ENCODE results near the gene OGFOD2.

OGFOD2 gene

DNA sequence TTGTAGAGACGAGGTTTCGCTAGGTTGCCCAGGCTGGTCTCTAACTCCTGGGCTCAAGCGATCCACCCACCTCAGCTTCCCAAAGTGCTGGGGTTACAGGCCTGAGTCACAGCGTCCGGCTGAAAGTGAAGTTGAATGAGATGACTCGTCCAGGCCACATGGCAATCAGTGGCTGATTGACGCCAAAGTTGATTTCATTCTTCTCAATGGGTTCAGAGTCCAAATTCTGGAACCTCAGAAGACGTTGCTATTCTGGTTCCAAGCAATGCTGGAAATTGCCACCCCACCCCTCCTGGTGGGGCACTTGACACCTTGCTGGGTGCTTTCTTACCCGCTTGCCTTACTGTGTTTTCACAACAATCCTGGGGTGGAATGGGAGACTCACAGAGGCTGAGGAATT is 23.6 kb upstream of the OGFOD2 start:
- FAIRE-seq (no peak), DNase-seq (ENCODE audit: low spot score) (no peak)

- FAIRE-seq (peak; percentile 30), DNase-seq (ENCODE audit: low spot score) (peak; percentile 76)
Measured at GRCh38 chr12:122951979-122952892, 22.8 kb upstream of the OGFOD2 start.

DNA sequence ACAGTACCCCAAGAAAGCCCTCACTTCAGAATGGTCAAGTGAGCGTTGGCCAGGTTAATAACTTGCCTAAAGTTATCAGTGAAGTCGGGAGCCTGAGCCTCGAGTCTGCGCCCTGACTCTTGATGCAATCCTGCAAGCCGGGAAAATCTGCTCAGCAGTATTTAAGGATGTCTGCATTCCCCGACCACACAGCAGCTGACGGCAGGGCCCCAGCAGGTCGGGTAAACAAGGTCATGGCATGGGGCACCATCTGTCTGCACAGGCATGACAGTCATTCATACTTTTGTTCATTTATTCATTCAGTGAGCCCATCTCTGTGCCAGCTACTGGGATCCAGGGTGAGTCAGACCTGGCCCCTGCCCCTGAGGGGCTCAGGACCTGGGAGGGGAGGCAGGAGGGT is 19.9 kb upstream of the OGFOD2 start:
- FAIRE-seq: no peak
- DNase-seq (ENCODE audit: low spot score): peak; percentile 17

GRCh38 chr12:122956035-122956434 is 19.0 kb upstream of the OGFOD2 start:
- DNase-seq (ENCODE audit: low spot score) (no peak), FAIRE-seq (no peak)

DNA sequence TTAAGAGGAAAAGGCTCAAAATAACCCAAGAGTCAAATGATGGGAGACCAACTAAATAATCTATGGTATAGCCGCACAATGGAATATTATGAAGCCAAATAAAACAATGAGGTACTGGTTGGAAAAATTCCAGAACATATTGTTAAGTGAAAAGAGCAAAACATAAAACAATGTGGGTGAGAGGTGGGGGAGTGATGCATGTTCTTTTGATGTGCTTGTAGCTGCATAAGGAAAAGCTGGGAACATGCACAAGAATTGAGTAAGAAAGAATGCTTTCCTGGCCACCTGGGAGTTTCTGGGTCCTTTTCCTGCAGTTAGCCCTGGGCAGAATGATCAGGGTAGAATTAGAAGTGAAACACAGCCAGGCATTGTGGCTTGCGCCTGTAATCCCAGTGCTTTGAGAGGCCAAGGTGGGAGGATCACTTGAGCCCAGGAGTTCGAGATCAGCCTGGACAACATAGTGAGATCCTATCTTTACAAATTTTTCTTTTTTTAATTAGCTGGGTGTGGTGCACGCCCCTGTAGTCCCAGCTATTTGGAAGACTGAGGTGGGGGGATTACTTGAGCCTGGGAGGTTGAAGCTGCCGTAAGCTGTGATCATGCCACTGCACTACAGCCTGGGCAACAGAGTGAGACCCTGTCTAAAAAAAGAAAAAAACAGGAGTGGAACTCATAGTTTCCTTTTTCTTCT is 16.7 kb upstream of the OGFOD2 start:
- DNase-seq (ENCODE audit: low spot score) (peak; percentile 52), FAIRE-seq (no peak)

DNA sequence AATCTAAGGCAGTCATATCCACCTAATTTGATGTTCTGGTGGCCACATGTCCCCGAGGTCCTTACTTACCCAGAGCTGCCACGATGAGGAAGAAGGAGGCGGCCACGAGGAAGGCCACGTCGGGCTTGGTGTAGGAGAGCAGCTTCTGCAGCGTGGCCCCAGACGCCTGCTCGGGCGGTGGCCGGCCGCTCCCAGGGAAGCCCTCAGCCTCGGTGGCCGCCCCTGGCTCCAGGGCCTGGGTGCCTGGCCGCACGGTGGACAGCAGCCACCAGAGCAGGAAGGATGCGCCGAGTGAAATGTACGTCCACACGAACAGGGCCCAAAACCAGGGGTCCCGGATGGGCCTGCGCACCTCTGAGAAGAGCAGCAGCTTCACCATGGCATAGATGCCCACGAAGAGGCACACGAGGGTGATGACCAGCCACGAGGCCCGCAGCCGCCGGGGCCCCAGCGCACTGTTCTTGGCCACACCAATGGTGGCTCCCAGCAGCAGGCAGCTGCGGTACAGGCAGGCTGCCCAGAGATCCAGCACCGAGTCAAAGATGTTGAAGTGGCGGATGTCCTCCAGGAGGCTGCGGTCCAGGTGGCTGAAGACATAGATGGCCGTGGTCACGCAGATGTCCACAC is 15.4 kb upstream of the OGFOD2 start:
- FAIRE-seq: no peak

GRCh38 chr12:122960193-122960569 is 14.9 kb upstream of the OGFOD2 start:
- DNase-seq (ENCODE audit: low spot score): no peak
- FAIRE-seq: no peak

More for the DNA sequence above, 15.4 kb upstream of the OGFOD2 start:
- DNase-seq (ENCODE audit: low spot score): no peak

DNA sequence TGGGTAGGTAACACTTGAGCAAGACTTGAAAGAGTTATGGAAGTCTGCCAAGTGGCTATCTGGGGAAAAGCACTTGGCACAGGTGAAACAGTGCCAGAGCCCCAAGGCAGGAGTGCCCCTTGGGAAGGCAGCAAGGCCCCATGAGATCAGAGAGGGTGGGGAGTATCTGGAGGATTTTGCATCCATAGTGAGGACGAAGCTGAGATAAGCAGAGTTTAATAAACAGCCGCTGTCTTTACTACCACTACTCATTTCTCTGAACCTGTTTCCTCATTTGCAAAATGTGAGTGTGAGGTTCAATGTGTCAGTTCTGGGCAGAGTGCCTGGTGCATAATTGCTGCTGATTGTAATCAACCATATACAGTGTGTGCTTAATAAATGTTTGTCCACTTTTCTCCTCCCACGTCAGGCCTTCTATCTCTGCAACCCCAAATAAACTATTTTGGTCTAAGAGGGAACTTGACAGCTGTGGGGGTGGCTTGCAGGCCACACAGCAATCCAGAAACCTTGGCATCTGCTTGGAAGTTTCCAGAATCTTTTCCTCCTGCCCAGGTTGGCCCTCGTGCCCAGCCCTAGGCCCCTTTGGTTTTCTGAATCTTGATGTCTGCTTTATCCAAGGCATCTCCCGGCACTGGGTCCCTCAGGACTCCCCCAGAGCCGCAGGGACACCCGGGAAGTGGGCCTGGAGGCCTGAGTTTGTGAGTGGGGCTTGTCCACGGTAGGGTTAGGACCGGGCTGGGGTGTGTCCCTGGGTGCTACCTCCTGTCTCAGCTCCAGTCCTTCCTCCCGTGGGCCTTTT is 13.3 kb upstream of the OGFOD2 start:
- DNase-seq (ENCODE audit: low spot score) (no peak), FAIRE-seq (no peak)

- DNase-seq (ENCODE audit: low spot score) (peak; percentile 57), FAIRE-seq (no peak)
Measured at GRCh38 chr12:122963941-122964265, 11.1 kb upstream of the OGFOD2 start.

GRCh38 chr12:122964439-122965257 is 10.4 kb upstream of the OGFOD2 start:
- no peak for DNase-seq (ENCODE audit: low spot score)
- FAIRE-seq: no peak

- no peak for FAIRE-seq
- DNase-seq (ENCODE audit: low spot score): no peak
Measured at GRCh38 chr12:122965321-122965751, 9.7 kb upstream of the OGFOD2 start.

- DNase-seq (ENCODE audit: low spot score) (peak; percentile 89), FAIRE-seq (no peak)
Measured at GRCh38 chr12:122965851-122966742, 8.9 kb upstream of the OGFOD2 start, which contains the start of gene ABCB9. ABCB9 (minus strand) TSS chr12:122966463; CDS start chr12:122960235, 6,228 bp downstream.

DNA sequence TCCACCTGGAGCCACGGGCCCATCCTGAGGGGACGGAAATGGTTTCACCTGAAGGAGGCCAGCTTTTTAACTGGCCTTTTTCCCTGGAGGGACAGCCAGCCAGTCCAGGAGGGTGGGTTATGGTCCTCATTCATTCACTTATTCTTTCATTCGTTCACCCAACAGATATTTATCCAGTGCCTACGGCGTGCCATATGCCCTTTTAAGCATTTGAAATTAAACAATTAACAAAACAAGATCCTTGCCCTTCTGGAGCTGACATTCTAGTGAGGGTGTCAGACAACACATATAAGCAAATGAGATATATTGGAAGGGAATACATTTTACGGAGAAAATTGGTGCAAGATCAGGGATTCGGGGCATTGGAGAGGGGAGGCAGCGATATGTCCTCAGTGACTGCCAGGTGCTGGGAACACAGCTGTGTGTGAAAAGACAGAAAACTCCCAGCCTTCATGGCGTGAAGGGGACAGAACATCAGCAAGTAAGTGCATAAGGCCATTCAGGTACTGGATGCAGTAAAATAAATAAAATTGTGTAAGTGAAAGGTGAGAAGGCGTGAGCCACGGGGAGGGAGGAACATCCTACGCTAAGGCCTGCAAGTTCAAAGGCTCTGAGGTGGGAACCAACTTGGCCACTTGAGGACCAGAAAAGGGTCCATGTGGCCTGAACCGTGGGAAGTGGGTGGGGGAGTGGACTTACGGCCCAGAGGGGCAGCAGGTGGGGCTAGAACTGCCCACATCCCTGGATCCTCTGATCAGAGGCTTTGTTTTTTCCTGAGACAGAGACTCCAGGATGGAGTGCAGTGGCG is 8.1 kb upstream of the OGFOD2 start:
- no peak for DNase-seq (ENCODE audit: low spot score)
- no peak for FAIRE-seq

DNA sequence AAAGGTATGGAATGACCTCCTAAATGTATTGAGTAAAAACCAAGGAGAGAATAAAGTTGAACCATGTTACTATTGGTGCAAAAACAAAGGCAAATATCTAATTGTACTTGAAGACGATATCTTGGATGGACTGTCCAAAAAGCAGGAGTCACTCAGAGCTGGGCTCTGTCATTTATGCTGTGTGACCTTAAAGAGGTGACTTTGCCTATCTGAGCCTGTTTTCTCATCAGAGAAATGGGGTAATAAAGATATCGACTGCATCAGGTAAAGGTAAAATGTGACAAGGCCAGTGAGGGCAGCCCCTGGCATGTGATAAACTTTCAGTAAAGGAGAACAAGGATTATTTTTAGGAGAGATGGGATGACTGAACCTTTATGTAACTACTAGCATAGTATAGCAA is 6.9 kb upstream of the OGFOD2 start:
- no peak for FAIRE-seq
- no peak for DNase-seq (ENCODE audit: low spot score)

DNA sequence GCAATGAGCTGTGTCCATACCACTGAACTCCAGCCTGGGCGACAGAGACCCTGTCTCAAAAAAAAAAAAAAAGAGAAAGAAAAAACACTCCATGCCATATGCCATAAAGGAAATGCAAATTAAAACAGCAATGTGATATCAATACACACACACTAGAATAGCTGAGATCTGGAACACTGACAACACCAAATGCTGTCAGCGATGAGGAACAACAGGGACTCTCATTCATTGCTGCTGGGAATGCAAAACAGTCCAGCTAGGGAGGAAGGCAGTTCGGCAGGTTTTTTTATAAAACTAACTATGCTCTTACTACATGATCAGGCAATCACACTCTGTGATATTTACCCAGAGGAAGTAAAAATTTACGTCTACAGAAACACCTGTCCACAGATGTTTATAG is 5.4 kb upstream of the OGFOD2 start:
- FAIRE-seq: no peak
- DNase-seq (ENCODE audit: low spot score): no peak

DNA sequence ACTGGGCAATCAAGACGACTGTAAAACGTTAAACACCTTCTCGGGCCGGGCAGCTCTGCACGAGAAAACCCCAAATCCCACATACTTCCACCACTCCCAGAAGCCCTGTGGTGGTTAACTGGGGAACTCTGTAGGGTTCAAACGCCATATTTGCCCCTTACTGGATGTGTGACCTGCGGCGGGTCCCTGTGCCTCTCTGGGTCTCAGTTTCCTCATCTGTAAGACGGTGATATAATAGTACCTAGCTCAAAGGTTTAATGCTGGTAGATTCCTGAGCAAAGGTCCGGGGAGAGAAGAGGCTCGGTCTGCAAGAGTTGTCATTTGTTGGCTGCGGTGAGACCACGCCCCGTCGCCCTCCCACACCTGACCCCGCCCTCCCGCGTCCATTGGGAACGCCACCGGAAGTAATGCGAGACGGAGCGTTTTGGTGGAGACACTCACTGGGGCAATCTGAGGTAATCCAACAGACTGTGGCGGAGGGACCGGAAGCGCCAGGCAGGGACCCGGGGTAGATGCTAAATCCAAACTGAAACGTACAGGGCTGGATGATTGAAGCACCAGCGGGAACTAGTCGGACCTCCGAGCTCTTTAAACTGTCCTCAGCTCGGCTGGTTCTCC is 661 bp upstream of the OGFOD2 start:
- FAIRE-seq: no peak
- DNase-seq (ENCODE audit: low spot score): peak; percentile 93

DNA sequence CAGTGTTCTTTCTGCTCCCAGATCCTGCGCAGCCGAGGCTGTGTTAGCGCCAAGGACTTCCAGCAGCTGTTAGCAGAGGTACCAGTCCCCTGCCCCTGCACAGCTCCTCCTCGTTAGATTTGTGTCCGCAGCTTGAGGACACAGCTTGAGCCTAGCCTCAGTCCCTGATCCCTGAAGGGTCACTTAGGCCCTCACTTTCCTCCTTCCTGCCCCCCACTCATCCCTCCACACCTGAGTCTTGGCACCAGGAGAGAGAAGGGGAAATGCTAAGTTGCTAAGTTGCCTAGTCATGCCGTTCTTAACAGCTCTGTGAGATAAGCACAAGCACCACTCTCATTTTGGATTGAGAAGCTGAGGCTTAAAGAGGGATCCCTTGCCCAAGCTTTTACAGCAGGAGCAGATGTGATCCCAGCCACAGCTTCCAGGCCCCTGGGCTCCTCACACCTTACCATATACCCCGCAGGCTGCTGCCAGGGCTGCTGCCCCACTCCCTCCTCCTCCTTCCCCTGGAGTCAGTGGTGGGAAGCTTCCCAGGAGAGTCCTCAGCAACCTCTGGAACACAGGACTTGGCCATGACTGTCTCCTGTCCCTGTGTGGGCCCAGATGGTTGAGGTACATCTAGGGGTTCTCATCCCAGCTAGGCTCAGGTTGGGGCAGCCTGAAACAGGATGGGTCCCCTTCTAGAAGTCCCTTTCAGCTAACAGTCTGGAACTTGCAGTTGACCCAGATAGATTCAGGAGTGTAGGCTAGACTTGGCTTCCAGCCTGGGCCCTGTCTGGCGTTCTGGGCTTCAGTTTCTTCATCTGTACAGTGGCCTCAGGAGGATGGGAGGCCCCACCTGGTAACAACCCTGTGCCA is 975 bp downstream of the OGFOD2 start:
- no peak for DNase-seq (ENCODE audit: low spot score)

More for the DNA sequence above, 975 bp downstream of the OGFOD2 start:
- no peak for FAIRE-seq

Data from urothelium cell line (cell line).